C4-2B (cell line): Measurements from ENCODE around the gene APPL2.

Experiments used
- ZFX ChIP-seq: fragments of 450-650 bp; IDR thresholded peaks from 2 replicates; pipeline ENCODE4 v1.6.1; 2017
- TF ChIP-seq, protein P1 (sequence below): fragments of 450-650 bp; conservative IDR thresholded peaks from 2 replicates; pipeline ENCODE4 v1.5.1; 2017; ENCODE audit warnings: mild to moderate bottlenecking

DNA sequence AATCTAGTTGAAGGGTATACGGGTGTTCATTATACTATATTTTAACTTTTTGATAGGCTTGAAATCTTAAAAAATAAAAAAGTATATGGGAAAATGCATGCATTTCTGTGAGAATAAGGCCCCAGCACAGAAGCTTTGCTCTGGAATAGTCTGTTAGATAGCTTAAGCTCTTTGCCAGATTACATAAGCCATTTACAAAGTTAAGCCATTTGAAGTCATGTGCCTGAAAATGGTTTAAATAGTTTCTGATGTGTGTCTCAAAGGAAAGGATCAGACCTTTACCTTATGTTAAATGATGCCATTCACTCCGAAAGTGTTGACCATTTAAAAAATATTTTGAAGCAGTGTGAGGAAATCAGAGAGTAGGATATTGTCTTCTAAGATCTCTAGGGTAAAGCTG is 77.1 kb downstream of the APPL2 start:
- TF ChIP-seq, protein P1, sequence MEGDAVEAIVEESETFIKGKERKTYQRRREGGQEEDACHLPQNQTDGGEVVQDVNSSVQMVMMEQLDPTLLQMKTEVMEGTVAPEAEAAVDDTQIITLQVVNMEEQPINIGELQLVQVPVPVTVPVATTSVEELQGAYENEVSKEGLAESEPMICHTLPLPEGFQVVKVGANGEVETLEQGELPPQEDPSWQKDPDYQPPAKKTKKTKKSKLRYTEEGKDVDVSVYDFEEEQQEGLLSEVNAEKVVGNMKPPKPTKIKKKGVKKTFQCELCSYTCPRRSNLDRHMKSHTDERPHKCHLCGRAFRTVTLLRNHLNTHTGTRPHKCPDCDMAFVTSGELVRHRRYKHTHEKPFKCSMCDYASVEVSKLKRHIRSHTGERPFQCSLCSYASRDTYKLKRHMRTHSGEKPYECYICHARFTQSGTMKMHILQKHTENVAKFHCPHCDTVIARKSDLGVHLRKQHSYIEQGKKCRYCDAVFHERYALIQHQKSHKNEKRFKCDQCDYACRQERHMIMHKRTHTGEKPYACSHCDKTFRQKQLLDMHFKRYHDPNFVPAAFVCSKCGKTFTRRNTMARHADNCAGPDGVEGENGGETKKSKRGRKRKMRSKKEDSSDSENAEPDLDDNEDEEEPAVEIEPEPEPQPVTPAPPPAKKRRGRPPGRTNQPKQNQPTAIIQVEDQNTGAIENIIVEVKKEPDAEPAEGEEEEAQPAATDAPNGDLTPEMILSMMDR: no peak
- TF ChIP-seq ZFX: no peak
